22Rv1 (cell line): Measurements from ENCODE around the gene WWTR1.

Experiments used
- H3K27ac ChIP-seq: fragments of 450-650 bp; 2 replicates; pipeline ENCODE4 v1.5.1; 2017
- ZFX ChIP-seq: fragments of 450-650 bp; IDR thresholded peaks from 2 replicates; pipeline ENCODE4 v1.6.1; 2017; ENCODE audit warnings: antibody characterized with exemption, borderline replicate concordance
- TF ChIP-seq, protein P1 (sequence below): fragments of 450-650 bp; IDR thresholded peaks from 2 replicates; pipeline ENCODE4 v1.5.1; 2017; ENCODE audit warnings: mild to moderate bottlenecking

The WWTR1 gene

GRCh38 chr3:149534082-149534481, 123.7 kb downstream of the WWTR1 start:
- no peak for TF ChIP-seq ZFX
- TF ChIP-seq, protein P1, sequence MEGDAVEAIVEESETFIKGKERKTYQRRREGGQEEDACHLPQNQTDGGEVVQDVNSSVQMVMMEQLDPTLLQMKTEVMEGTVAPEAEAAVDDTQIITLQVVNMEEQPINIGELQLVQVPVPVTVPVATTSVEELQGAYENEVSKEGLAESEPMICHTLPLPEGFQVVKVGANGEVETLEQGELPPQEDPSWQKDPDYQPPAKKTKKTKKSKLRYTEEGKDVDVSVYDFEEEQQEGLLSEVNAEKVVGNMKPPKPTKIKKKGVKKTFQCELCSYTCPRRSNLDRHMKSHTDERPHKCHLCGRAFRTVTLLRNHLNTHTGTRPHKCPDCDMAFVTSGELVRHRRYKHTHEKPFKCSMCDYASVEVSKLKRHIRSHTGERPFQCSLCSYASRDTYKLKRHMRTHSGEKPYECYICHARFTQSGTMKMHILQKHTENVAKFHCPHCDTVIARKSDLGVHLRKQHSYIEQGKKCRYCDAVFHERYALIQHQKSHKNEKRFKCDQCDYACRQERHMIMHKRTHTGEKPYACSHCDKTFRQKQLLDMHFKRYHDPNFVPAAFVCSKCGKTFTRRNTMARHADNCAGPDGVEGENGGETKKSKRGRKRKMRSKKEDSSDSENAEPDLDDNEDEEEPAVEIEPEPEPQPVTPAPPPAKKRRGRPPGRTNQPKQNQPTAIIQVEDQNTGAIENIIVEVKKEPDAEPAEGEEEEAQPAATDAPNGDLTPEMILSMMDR, result no peak
- H3K27ac ChIP-seq, result no peak overlapping the region

DNA sequence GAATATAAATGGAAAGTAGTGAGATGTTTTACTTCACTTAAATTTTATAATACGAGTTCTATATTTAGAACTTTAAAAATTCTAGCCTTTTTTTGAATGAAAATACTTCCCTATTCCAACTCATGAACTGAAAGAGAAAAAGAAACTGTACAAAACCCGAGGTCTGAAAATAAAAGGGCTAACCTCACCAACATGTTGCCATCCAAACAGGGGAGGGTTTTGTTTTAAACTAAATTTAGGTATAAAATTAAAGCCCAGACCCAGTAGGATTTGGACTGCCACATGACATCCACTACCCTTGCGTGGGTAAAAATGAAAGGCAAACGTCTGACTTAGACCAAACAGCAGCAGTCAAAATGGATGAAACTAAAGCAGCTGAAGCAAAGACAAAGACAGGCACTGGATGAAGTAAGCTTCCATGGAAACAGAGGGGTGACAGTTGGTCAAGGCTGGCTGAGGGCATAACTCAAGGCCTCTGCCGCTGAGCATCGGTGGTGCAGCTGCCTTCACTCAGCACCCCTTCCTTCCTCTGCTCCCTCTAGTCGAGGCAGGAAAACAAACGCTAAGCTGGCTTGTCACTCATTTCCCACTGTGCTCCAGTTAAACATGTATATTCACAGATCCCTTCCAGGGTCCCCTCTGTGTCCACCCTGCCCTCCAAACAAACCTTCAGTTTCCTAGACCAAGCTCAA, 125.2 kb downstream of the WWTR1 start:
- H3K27ac ChIP-seq, result no peak overlapping the region
- TF ChIP-seq, protein P1, result no peak
- no peak for TF ChIP-seq ZFX

GRCh38 chr3:149529099-149529498, 128.7 kb downstream of the WWTR1 start:
- no peak overlapping the region for H3K27ac ChIP-seq
- TF ChIP-seq, protein P1, result no peak
- TF ChIP-seq ZFX, result no peak

DNA sequence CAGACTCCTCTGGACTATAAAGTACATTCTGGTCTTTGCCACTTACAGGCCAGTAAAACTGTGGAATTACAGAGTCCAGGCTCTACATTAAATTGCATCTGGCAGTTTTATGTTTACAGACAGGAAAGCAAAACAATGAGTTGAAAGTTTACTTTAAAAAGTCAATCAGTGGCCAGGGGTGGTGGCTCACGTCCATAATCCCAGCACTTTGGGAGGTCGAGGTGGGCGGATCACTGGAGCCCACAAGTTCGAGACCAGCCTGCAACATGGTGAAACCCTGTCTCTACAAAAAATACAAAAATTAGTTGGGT, 129.5 kb downstream of the WWTR1 start:
- H3K27ac ChIP-seq, result no peak overlapping the region

DNA sequence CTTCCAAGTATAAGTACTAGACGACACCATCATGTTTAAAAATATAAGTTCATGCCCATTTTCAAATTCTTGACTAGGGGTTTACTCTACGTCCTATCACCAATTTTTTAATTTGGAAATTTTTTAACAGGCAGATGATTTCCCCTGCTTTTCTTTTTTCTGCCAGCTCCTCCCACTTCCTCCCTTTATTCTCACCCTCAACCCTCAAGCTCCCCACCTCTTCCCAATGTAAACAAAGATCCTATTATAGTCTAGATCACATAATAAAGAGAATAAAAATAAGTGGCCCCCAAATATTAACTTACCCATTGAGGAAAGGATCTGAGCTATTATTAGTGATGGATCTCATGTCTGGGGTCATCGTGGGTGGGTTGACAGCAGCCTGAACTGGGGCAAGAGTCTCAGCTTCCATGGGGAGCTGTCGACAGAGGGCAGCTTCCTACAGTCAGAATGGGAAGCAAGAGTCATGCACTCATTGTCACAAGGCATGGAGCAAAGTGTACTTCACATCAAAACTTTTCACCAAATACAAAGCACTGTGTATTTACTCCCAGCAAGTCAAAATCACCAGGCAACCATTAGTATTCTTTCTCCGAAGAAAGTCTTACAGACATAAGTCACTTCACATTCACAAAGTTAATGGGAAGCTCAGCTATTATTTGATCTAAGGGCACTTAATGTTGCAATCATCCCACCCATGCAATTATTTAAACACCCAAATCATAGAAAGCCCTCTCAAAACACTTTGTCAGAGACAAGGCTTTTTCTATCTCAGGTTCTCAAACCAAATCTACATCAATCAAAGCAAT, 130.1 kb downstream of the WWTR1 start:
- TF ChIP-seq, protein P1, result no peak
- no peak for TF ChIP-seq ZFX
- H3K27ac ChIP-seq, result no peak overlapping the region

More for the DNA sequence above, 129.5 kb downstream of the WWTR1 start:
- TF ChIP-seq ZFX, result no peak
- TF ChIP-seq, protein P1, result no peak

GRCh38 chr3:149523512-149524299, 134.1 kb downstream of the WWTR1 start:
- TF ChIP-seq, protein P1, result no peak
- no peak for TF ChIP-seq ZFX
- no peak overlapping the region for H3K27ac ChIP-seq

DNA sequence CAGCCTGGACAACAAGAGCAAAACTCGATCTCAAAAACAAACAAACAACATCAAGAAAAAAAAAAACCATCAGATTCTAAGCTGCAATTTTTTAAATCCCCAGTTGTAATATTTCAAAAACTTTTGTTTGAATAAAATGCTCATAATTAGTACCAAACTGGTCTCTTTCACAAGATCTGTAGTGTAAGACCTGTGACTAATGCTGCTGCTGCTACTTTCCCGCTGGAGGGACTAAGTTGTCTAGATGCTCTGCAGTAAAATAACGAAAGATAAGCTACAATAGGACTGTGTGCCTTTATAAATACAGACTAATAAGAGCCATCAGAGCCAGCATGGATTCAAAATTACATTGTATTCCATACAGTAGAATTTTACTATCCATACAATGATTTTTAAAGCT, 137.9 kb downstream of the WWTR1 start:
- no peak for TF ChIP-seq ZFX
- TF ChIP-seq, protein P1, result no peak
- no peak overlapping the region for H3K27ac ChIP-seq
